GM23338 (cell line): ENCODE measurements around the gene C17orf50. TPM values are rescaled to one million over a fixed set of nuclear protein-coding genes. Genes with fewer than 3 reads are reported as not detected.

Experiments
- ATAC-seq: fragments of 200-7000 bp; cut with Tn5 transposase; 3 replicates; pipeline ENCODE4 v1.9.1; 2020
- DNase-seq: peaks from one replicate; pipeline ENCODE4 v3.0.0-alpha.2; 2015; ENCODE audit warnings: low spot score
- H2AFZ ChIP-seq: fragments of 200-600 bp; sonication (generic); 2 replicates; pipeline ENCODE4 v1.8.0; 2016; ENCODE audit warnings: antibody characterized with exemption, mild to moderate bottlenecking, moderate library complexity
- H3F3A ChIP-seq: fragments of 200-600 bp; sonication (generic); replicated peaks from 2 replicates; pipeline ENCODE4 v1.8.0; 2017; ENCODE audit warnings: antibody characterized with exemption, mixed run types, low read depth
- H3K27ac ChIP-seq: fragments of 200-600 bp; sonication (generic); 2 replicates; pipeline ENCODE4 v1.6.1; 2016; ENCODE audit warnings: low read depth
- H3K27me3 ChIP-seq: fragments of 200-600 bp; sonication (generic); 2 replicates; pipeline ENCODE4 v1.8.0; 2016; ENCODE audit warnings: mild to moderate bottlenecking, mixed run types, moderate library complexity; ENCODE audit not compliant: insufficient read depth
- H3K36me3 ChIP-seq: fragments of 200-600 bp; sonication (generic); 2 replicates; pipeline ENCODE4 v1.8.0; 2016; ENCODE audit warnings: mild to moderate bottlenecking; ENCODE audit not compliant: insufficient read depth
- H3K4me1 ChIP-seq: fragments of 200-600 bp; sonication (generic); 2 replicates; pipeline ENCODE4 v1.8.0; 2016; ENCODE audit warnings: mild to moderate bottlenecking, moderate library complexity; ENCODE audit not compliant: insufficient read depth
- H3K4me2 ChIP-seq: fragments of 200-600 bp; sonication (generic); 2 replicates; pipeline ENCODE4 v1.7.1; 2017; ENCODE audit warnings: mixed run types
- H3K4me3 ChIP-seq: fragments of 200-600 bp; sonication (generic); 2 replicates; pipeline ENCODE4 v1.6.1; 2016; ENCODE audit warnings: mixed run types
- H3K79me2 ChIP-seq: fragments of 200-600 bp; sonication (generic); replicated peaks from 2 replicates; pipeline ENCODE4 v1.8.0; 2017; ENCODE audit warnings: mild to moderate bottlenecking; ENCODE audit not compliant: insufficient read depth
- H3K9me2 ChIP-seq: fragments of 200-600 bp; sonication (generic); 2 replicates; pipeline ENCODE4 v1.8.0; 2017; ENCODE audit not compliant: insufficient read depth
- H4K20me1 ChIP-seq: fragments of 200-600 bp; sonication (generic); replicated peaks from 2 replicates; pipeline ENCODE4 v1.8.0; 2017; ENCODE audit warnings: mild to moderate bottlenecking; ENCODE audit not compliant: insufficient read depth
- H3K27ac Mint-ChIP-seq: 2 replicates; pipeline ENCODE4 v1.8.0; 2020; ENCODE audit warnings: inconsistent platforms, mild to moderate bottlenecking, moderate library complexity, mixed read lengths
- H3K27me3 Mint-ChIP-seq: 3 replicates; pipeline ENCODE4 v1.8.0; 2022; ENCODE audit warnings: low read depth, mild to moderate bottlenecking, moderate library complexity, mixed read lengths, inconsistent platforms; ENCODE audit not compliant: insufficient read depth, poor library complexity
- H3K36me3 Mint-ChIP-seq: 3 replicates; pipeline ENCODE4 v1.8.0; 2021; ENCODE audit warnings: low read depth, mild to moderate bottlenecking, inconsistent platforms, moderate library complexity, mixed read lengths
- H3K4me1 Mint-ChIP-seq: 3 replicates; pipeline ENCODE4 v1.8.0; 2020; ENCODE audit warnings: mild to moderate bottlenecking, inconsistent platforms, mixed read lengths
- H3K4me3 Mint-ChIP-seq: 3 replicates; pipeline ENCODE4 v1.8.0; 2021; ENCODE audit warnings: moderate library complexity, mild to moderate bottlenecking, inconsistent platforms, mixed read lengths
- H3K9me3 Mint-ChIP-seq: 3 replicates; pipeline ENCODE4 v1.8.0; 2020; ENCODE audit warnings: moderate library complexity, mild to moderate bottlenecking, inconsistent platforms, mixed read lengths
- CREB1 ChIP-seq: fragments of 250-450 bp; sonication (Bioruptor Pico); IDR thresholded peaks from 2 replicates; pipeline ENCODE4 v1.5.0; 2020; ENCODE audit warnings: low read depth, mild to moderate bottlenecking, moderate library complexity
- EZH2phosphoT487 ChIP-seq: fragments of 200-600 bp; sonication (generic); IDR thresholded peaks from one replicate; pipeline ENCODE4 v1.8.1; 2018; ENCODE audit warnings: antibody characterized with exemption; ENCODE audit not compliant: unreplicated experiment
- JUNB ChIP-seq: IDR thresholded peaks from one replicate; pipeline ENCODE4 v1.6.1; 2016; ENCODE audit warnings: antibody characterized with exemption; ENCODE audit not compliant: unreplicated experiment
- NANOG ChIP-seq: IDR thresholded peaks from 2 replicates; pipeline ENCODE4 v1.6.1; 2016; ENCODE audit warnings: antibody characterized with exemption, borderline replicate concordance
- POLR2AphosphoS5 ChIP-seq: IDR thresholded peaks from 2 replicates; pipeline ENCODE4 v1.6.1; 2016; ENCODE audit warnings: antibody characterized with exemption, low read depth
- STAT1 ChIP-seq: IDR thresholded peaks from one replicate; pipeline ENCODE4 v1.6.1; 2016; ENCODE audit warnings: antibody characterized with exemption; ENCODE audit not compliant: unreplicated experiment
- ZNF114 ChIP-seq: fragments of 250-450 bp; sonication (Bioruptor Pico); IDR thresholded peaks from 2 replicates; pipeline ENCODE4 v1.5.0; 2020; ENCODE audit warnings: mild to moderate bottlenecking, moderate library complexity
- ZNF331 ChIP-seq: fragments of 250-450 bp; sonication (Bioruptor Pico); IDR thresholded peaks from 2 replicates; pipeline ENCODE4 v1.5.0; 2020; ENCODE audit warnings: low read depth, mild to moderate bottlenecking, moderate library complexity
- polyA plus RNA-seq: library from polyadenylated mRNA; unstranded; fragments of >200 nt; fragmentation: Nextera tagmentation; extraction: Ambion mirVana; gene quantifications from 2 replicates; pipeline ENCODE4 v1.2.1, GENCODE V29; 2016
- total RNA-seq: library from RNA; depleted of rRNA; stranded (reverse); fragments of >200 nt; shearing (Covaris generic); gene quantifications from 2 replicates; pipeline ENCODE4 v1.2.3, GENCODE V29; 2014
- TF ChIP-seq, protein P1 (sequence below): IDR thresholded peaks from 2 replicates; pipeline ENCODE4 v1.6.1; 2016; ENCODE audit warnings: antibody characterized with exemption
- TF ChIP-seq, protein P2 (sequence below): fragments of 250-450 bp; sonication (Bioruptor Pico); IDR thresholded peaks from 2 replicates; pipeline ENCODE4 v1.5.0; 2020; ENCODE audit warnings: mild to moderate bottlenecking, moderate library complexity
- TF ChIP-seq, protein P3 (sequence below), 2 experiments: fragments of 200-600 bp in 1 of 2; sonication (generic) in 1 of 2; conservative IDR thresholded peaks; 2 replicates each; pipeline versions ENCODE4 v1.5.1 to v1.6.1; 2016 to 2017; ENCODE audit warnings: antibody characterized with exemption in 2 of 2, low read depth in 2 of 2, mild to moderate bottlenecking in 2 of 2, moderate library complexity in 1 of 2

The C17orf50 gene
- total and polyA plus RNA-seq, 2 experiments from 2014 or later, result 0.74 to 1.6 TPM

DNA sequence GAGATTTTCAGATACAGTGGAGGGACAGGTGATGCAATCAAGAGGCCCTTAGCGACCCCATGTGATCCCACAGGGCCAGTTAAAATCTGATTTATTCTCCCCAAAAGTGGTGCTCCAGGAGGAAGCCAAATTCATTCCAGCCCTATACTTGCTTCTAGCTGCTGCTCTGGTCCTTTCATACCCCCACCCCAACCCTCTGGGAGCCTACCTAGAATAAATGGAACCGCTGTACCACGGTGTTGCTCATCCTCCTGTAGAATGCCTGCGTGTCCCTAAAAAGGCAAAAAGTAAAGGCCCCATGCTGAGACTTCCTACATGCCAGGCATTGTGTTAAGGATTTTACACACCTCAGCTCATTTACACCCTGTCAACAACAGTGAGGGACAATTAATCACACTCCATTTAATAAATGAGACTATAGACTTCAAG, 31.3 kb upstream of the C17orf50 start:
- ATAC-seq (no peak), DNase-seq (peak; percentile 51)
- Histone ChIP-seq H2AFZ (no peak overlapping the region), H3K27ac (no peak overlapping the region), H4K20me1 (no peaks in the 10 kb centered on the region), H3K4me3 (no peak overlapping the region), H3K9me2 (no peaks in the 10 kb centered on the region), H3K4me1 (peaks cover 31% of the 10 kb centered on the region), H3K4me2 (peak overlapping the region; percentile 6; the same call in 1 of the 2 replicates), H3K36me3 (peaks cover 2% of the 10 kb centered on the region), H3F3A (0 out of 2 replicates have a peak, but pooled peaks cover 3% of the 10 kb centered on the region), H3K27me3 (peaks cover 13% of the 10 kb centered on the region), H3K79me2 (no peaks in the 10 kb centered on the region)
- peaks cover 12% of the 10 kb centered on the region for H3K36me3 Mint-ChIP-seq
- H3K4me3 Mint-ChIP-seq, result peak overlapping the region; percentile 27
- H3K4me1 Mint-ChIP-seq, result peaks cover 41% of the 10 kb centered on the region
- no peaks in the 10 kb centered on the region for H3K9me3 Mint-ChIP-seq
- TF ChIP-seq POLR2AphosphoS5, result no peak
- no peak for TF ChIP-seq JUNB
- TF ChIP-seq, protein P1, sequence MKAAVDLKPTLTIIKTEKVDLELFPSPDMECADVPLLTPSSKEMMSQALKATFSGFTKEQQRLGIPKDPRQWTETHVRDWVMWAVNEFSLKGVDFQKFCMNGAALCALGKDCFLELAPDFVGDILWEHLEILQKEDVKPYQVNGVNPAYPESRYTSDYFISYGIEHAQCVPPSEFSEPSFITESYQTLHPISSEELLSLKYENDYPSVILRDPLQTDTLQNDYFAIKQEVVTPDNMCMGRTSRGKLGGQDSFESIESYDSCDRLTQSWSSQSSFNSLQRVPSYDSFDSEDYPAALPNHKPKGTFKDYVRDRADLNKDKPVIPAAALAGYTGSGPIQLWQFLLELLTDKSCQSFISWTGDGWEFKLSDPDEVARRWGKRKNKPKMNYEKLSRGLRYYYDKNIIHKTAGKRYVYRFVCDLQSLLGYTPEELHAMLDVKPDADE, result no peak
- TF ChIP-seq, protein P2, sequence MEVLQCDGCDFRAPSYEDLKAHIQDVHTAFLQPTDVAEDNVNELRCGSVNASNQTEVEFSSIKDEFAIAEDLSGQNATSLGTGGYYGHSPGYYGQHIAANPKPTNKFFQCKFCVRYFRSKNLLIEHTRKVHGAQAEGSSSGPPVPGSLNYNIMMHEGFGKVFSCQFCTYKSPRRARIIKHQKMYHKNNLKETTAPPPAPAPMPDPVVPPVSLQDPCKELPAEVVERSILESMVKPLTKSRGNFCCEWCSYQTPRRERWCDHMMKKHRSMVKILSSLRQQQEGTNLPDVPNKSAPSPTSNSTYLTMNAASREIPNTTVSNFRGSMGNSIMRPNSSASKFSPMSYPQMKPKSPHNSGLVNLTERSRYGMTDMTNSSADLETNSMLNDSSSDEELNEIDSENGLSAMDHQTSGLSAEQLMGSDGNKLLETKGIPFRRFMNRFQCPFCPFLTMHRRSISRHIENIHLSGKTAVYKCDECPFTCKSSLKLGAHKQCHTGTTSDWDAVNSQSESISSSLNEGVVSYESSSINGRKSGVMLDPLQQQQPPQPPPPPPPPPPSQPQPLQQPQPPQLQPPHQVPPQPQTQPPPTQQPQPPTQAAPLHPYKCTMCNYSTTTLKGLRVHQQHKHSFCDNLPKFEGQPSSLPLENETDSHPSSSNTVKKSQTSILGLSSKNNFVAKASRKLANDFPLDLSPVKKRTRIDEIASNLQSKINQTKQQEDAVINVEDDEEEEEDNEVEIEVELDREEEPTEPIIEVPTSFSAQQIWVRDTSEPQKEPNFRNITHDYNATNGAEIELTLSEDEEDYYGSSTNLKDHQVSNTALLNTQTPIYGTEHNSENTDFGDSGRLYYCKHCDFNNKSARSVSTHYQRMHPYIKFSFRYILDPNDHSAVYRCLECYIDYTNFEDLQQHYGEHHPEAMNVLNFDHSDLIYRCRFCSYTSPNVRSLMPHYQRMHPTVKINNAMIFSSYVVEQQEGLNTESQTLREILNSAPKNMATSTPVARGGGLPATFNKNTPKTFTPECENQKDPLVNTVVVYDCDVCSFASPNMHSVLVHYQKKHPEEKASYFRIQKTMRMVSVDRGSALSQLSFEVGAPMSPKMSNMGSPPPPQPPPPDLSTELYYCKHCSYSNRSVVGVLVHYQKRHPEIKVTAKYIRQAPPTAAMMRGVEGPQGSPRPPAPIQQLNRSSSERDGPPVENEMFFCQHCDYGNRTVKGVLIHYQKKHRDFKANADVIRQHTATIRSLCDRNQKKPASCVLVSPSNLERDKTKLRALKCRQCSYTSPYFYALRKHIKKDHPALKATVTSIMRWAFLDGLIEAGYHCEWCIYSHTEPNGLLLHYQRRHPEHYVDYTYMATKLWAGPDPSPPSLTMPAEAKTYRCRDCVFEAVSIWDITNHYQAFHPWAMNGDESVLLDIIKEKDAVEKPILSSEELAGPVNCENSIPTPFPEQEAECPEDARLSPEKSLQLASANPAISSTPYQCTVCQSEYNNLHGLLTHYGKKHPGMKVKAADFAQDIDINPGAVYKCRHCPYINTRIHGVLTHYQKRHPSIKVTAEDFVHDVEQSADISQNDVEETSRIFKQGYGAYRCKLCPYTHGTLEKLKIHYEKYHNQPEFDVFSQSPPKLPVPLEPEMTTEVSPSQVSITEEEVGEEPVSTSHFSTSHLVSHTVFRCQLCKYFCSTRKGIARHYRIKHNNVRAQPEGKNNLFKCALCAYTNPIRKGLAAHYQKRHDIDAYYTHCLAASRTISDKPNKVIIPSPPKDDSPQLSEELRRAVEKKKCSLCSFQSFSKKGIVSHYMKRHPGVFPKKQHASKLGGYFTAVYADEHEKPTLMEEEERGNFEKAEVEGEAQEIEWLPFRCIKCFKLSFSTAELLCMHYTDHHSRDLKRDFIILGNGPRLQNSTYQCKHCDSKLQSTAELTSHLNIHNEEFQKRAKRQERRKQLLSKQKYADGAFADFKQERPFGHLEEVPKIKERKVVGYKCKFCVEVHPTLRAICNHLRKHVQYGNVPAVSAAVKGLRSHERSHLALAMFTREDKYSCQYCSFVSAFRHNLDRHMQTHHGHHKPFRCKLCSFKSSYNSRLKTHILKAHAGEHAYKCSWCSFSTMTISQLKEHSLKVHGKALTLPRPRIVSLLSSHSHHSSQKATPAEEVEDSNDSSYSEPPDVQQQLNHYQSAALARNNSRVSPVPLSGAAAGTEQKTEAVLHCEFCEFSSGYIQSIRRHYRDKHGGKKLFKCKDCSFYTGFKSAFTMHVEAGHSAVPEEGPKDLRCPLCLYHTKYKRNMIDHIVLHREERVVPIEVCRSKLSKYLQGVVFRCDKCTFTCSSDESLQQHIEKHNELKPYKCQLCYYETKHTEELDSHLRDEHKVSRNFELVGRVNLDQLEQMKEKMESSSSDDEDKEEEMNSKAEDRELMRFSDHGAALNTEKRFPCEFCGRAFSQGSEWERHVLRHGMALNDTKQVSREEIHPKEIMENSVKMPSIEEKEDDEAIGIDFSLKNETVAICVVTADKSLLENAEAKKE, result no peak
- TF ChIP-seq STAT1, result no peak
- no peak for TF ChIP-seq EZH2phosphoT487
- TF ChIP-seq NANOG, result no peak
- TF ChIP-seq ZNF331 (CRISPR knock-in tag), result no peak
- TF ChIP-seq ZNF114, result no peak
- no peak for TF ChIP-seq CREB1
- TF ChIP-seq, protein P3, sequence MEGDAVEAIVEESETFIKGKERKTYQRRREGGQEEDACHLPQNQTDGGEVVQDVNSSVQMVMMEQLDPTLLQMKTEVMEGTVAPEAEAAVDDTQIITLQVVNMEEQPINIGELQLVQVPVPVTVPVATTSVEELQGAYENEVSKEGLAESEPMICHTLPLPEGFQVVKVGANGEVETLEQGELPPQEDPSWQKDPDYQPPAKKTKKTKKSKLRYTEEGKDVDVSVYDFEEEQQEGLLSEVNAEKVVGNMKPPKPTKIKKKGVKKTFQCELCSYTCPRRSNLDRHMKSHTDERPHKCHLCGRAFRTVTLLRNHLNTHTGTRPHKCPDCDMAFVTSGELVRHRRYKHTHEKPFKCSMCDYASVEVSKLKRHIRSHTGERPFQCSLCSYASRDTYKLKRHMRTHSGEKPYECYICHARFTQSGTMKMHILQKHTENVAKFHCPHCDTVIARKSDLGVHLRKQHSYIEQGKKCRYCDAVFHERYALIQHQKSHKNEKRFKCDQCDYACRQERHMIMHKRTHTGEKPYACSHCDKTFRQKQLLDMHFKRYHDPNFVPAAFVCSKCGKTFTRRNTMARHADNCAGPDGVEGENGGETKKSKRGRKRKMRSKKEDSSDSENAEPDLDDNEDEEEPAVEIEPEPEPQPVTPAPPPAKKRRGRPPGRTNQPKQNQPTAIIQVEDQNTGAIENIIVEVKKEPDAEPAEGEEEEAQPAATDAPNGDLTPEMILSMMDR (conservative IDR thresholded peaks at IDR 0.05; ENCODE audit: low read depth in 2 of 2), result no peak
- peaks cover 13% of the 10 kb centered on the region for H3K27me3 Mint-ChIP-seq
- peak overlapping the region; percentile 64; the same call in 1 of the 2 replicates for H3K27ac Mint-ChIP-seq
